GM19025 (cell line): ENCODE results near the gene ASAP2.
"Not testable (repeated sequence)": the region's sequence is repeated elsewhere in the genome, so short reads cannot be mapped to it uniquely, and the experiment has no call there.

ENCODE experiments used
- ATAC-seq: cut with Tn5 transposase; IDR thresholded peaks from one replicate; pipeline ENCODE4 v1.9.1; 2021; ENCODE audit warnings: mild to moderate bottlenecking, low read depth, moderate library complexity; ENCODE audit not compliant: unreplicated experiment

Gene ASAP2

DNA sequence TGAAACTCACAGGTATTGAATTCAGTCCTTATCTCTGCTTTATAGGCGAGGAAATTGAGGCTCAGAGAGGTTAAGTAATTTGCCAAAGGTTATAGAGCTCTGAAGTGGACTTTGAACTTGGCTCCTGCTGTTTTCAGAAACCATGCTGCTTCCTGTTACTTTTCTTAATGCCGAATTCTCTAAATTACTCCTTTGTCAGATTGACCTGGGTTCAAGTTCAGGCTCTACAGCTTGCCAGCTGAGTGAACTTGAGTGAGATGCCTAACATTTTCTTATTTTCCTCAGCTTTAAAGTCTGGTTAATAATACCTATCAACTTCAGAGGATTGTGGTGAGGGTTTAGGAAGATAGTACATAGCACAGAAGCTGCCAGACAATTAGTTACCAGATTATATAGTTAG lies 3.4 kb downstream of the ASAP2 start:
- ATAC-seq = no peak

DNA sequence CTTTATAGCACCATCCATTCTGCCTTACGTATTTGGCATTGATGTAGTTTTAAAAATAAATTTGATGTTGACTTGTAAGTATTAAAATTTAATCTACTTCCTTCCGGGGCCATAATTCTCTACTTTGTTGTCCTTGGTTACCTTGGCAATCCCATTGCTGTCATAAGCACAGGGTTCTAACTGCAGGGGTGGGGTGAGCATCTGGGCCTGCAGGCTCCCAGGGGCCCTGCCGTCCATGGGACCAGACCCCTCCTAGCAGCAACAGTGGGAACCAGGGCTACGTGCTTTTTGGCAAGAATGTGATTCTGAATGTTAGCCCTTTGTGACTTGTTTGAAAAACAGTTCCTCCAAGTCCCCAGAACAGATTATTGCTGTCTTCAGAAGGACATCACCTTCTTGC lies 4.9 kb downstream of the ASAP2 start:
- no peak for ATAC-seq

DNA sequence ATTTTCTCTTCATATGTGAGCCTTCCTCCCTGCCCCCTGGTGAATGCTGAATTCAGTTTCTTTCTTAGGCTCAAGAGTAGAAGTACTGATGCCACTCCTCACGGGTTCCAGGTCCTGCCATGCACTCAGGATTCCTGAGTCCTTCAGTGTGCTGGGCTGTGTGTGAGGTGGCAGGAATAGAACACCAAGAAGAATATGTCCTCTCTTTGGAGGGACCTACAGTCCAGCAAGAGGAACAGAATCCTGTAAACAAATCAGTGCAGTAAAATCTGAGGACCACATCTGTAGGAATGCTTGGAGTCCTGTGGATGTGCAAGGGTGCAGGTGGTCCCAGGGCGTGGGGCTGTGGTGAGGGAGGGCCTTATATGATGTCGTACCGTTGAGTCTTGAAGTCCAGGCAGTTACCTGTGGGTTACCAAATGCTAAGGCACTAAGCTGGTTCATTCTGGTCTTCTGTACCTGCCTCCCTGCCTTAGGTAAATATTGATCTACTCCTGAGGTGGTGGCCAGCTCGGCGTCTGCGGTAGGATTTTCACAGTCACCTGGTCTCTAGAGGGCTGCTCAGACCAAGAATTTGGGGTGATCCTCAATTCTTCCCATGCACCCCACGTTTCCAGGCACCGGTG lies 5.5 kb downstream of the ASAP2 start:
- no peak for ATAC-seq

DNA sequence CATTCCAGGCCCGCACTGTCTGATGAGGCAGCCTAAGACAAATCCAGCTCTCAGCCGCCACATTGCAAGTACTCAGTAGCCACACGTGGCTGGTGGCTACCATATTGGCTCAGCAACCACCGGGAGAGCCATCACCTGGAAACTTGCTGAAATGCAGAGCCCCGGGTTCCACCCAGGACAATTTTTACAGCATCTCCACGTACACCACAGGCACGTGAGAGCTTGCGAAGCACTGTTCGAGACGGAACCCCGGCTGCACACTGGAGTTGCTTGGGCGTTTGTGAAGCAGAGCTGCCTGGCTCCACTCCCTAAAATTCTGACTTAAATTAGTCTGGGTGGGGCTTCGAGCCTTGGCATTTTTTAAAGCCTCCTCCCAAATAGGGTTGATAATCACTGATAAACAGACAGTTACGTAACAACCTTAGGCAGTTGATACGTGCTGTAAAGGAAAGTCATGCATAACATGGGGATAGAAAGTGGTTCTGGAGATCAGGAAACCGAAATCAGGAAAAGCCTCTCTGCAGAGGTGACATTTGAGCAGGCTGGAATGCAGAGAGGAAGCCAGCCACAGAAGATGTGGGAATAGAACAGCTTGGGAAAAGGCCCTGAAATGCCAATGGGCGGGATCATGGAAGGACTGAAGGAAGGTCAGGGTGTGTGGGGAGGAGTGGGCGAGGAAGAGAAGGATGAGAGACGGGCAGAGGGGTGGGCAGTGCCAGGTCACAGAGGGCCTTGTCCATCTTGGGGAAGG lies 6.2 kb downstream of the ASAP2 start:
- no peak for ATAC-seq

DNA sequence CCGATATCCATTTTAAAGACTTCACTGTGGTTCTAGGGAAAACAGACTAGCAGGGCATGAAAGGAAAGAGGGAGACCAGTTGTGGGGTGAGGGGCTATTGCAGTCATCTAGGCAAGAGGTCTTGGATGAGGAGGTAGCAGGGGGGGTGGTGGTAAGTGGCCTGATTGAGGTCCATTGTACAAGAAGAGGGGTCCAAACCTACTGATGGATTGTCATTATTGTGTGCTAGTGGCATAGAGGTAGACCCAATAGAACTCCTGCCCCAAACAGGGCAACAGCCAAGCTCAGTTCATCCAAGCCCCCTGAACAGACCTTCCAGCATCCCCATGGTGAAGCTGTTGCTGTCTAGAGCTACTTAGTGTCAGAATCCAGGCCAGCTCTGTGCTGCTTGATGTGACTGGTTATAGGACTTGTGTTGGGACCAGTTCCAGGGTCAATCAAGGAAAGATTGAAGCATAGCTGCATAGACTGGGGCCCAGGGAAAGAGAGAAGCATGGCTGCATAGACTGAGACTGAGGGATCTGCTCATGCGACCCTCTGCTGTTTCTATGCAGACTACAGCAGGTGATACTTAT lies 7.0 kb downstream of the ASAP2 start:
- no peak for ATAC-seq

DNA sequence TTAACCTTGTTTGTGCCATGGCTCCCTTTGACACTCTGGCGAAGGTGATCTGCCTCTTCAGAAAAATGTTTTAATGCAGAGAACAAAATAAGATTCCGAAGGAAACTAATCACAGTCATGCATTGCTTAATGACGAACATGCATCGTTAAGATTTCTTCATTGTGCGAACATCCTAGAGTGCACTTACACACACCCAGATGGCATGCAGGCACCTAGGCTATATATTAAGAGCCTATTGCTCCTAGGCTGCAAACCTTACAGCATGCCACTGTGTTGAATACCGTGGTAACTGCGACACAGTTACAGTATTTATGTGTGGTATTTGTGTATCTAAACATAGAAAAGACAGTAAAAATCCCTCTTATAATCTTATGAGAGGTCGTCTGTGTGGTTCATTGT lies 8.3 kb downstream of the ASAP2 start:
- no peak for ATAC-seq

DNA sequence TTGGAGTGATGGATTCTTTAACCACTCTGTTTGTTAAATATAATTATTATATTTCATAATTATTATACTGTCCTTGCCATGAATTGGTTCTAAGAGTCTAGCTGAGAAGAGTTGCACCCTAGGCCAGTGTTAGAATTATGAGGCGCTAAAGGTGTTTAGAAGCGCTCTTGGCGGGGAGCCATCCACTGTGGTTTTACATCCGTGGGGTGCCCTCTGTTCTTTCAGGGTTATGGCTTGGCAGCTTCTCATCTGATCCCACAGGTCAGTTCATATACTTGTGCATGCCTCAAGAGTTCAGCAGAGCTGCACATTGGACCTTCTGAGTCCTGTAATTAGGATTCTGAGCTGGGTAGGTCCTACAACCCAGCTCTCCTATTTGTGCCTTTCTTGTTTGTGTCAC lies 9.1 kb downstream of the ASAP2 start:
- ATAC-seq = no peak

DNA sequence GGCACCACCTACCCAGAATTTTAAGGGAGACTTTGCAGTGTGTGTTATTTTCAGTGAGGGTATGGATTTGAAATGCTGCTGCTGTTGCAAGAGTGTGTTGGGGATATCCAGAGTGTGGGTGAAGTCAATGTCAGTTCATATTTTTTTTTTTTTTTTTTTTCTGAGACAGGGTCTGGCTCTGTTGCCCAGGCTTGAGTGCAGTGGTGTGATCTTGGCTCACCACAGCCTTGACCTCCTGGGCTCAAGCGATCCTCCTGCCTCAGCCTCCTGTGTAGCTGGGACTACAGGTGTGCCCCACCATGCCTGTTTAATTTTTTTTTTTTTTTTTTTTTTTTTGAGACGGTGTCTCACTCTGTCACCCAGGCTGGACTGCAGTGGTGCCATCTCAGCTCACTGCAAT lies 9.5 kb downstream of the ASAP2 start:
- not testable (repeated sequence) for ATAC-seq

DNA sequence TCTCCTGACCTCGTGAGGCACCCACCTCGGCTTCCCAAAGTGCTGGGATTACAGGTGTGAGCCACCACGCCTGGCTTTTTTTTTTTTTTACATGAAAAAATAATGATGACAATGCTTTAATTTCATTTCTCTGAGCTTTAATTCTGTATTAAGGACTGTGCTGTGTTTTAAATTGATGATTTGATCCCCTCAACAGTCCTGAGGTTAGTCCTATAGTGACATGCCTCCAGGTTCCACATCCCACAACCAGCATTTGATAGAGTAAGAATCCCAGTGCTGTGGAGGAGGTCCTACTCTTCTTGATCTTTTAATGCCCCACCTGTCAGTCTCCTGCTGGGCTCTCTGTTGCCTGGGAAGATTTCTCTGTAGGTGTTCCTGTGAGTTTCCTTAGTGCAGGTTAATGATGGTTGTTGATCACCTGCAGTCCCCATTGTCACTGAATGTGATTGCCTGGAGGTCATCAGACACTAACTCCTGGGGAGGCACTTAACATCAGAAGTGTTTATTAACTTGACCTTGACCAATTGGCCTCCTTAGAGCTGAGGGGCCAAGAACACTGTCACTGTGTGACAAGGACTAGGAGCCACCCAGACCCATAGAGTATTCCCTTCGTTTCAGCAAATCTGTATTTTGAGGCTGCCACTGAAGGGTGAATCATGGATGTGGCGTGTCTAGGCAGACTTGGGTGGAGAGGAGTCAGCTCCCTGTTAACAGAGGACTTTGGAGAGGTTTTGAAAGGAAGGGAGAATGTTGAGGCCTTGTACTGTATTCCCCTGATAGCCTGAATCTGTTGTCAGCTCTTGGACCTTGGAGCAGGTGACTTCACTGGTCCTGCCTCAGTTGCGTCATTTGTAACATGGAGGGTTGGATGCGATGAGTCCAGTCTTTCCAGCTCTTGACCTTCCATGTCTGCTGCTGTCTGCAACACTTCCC lies 11.5 kb downstream of the ASAP2 start:
- no peak for ATAC-seq

DNA sequence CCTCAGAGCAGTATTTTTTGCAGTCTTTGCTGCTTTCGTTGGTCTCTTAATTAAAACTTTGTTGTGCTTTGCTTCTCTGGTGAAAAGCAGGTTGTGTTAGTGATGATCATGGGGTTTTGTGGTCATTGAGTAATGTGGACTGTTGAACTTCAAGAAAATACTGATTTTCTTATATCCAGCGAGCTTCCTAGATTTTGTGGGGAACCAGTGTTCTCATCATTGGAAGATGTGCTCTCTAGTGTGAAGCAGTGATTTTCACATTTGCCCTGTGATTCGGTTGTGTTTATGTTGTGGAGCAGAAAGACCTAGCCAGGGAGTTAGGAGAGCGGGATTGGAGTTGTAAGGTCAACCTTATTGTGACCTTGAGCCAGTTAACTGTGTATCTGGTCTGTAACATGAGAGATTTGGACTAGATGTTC lies 12.4 kb downstream of the ASAP2 start:
- no peak for ATAC-seq

DNA sequence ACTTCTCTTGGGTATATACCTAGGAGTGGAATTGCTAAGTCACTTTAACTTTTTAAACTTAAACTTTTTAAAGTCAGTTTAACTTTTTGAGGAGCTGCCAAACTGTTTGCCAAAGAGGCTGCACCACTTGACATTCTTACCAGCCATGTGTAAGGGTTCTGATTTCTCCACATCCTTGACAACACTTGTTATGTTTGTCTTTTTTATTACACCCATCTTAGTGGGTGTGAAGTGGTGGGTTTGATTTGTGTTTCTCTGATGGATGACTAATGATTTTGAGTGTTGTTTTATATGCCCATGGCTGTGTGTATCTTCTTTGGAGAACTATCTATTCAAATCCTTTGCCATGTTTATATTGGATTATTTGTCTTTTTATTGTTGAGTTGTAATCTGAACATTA lies 13.6 kb downstream of the ASAP2 start:
- ATAC-seq = no peak

DNA sequence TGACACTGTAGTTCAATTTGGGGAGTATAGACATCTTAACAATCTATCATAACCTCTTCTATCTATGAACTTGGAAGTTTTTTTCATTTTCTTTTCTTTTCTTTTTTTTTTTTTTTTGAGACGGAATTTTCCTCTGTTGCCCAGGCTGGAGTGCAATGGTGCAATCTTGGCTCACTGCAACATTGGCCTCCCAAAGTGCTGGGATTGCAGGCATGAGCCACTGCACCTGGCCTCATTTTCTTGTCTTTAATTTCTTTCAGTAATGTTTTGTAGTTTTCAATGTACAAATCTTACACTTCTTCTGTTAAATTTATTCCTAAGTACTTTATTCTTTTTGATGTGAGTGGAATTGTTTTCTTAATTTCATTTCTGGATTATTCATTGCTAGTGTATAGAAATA lies 14.6 kb downstream of the ASAP2 start:
- no peak for ATAC-seq

DNA sequence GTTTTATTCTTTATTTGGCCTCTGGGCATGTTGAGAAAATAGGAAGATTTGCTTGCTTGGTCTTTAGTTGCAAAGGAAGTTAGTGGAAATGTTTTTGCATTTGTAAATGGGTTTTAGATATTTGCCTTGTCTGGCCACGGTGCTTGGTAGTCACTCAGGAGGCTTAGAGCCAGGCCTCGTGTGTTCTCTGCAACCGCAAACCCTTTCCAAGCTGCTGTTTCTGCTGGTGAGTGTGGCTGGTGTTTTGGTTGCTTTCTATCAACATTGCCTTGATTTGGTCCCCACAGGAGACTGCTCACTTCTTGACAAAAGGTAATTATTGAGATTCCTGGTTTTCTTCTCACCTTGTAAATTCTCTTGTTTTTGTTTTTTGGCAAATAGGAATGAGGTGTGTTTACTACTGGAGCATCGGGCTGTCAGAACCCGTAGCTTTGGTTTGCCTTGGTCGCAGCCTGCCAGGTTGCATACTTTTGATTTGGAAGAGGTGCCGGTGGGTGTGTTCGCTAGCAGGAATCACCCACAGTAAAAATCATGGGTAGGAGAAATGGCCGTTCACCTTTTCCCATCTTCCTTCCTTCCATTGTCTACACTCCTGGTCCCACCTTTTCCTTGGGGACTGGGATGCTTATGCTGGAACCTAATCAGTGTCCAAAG lies 15.8 kb downstream of the ASAP2 start:
- ATAC-seq = no peak

DNA sequence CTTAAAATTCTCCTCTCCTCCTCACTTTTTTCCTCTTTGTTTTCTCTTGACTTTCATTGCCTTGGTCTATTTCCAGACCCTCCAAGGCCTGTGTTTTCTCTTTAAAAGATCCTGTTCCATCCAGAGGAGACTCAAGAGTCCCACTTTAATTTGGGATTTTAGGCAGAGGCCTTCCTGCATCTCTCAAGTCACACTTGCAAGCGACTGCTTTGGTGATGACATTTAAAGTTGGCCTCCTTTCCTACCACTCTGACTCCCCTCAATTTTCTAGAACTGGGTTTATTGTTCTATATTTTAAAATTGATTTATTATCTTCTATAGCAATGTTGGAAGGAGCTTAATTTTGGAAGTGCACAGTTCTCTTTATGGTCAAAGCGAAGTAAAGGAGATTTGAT lies 16.3 kb downstream of the ASAP2 start:
- no peak for ATAC-seq

DNA sequence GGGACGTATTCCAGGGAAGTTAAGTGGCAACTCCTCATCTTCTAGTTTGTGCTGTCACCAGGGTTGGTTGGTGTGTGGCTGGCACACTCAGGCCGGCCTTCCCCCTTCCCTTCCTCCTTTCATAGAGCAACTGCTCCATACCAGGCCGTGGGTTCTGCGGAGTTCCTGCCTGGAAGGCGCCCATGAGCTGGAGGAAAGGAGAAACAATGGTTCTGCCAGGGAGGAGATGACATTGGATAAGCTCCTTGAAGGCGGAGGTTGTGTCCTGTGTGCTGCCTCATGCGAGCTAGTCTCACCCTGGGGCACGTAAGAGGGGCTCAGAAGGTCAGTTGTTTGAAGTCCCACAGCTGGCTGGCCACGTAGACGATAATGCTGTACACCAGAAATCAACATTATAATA lies 19.2 kb downstream of the ASAP2 start:
- no peak for ATAC-seq

DNA sequence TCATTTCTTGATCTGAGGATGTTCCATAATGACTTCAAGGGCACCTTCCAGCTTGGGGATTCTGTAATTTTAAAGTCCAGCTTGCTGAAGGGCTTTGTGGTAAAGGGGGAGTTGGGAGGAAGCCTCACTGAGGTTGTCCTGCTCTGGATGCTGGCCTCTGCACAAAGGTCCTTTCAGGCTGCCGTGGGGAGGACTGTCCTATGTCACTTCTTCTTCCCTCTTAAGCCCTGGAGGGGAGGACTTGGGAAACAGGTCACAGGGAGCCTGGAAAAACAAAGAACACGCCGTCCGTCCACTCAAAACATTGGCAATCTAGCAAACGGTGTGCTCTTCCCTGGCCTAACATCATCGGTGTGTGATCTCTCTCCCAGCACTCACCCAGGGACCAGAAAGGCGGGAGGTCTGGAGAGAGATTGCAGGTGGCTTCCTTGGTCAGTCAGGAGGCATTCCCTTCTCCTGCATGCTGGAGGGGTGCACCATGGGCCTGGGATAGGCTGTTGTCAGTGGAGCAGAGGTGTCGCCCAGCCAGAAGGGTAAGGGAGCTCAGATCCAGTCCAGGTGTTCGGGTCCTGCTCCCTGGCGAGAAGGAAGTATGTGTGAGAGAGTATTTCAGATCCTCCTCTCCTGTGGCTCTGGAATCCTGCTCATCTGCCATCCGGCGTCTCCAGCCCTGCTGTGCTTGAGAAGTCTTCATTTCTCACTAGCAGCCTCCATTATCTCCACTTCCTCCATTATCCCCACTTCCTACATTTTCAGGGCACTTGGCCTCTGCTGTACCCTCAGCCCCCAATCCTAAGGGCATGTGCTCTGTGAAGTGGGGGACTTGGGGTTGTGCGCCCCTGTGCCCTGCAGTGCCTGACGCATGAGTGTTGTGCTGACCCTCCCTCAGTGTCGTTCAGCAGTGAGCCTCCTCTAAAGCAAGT lies 20.1 kb downstream of the ASAP2 start:
- no peak for ATAC-seq

DNA sequence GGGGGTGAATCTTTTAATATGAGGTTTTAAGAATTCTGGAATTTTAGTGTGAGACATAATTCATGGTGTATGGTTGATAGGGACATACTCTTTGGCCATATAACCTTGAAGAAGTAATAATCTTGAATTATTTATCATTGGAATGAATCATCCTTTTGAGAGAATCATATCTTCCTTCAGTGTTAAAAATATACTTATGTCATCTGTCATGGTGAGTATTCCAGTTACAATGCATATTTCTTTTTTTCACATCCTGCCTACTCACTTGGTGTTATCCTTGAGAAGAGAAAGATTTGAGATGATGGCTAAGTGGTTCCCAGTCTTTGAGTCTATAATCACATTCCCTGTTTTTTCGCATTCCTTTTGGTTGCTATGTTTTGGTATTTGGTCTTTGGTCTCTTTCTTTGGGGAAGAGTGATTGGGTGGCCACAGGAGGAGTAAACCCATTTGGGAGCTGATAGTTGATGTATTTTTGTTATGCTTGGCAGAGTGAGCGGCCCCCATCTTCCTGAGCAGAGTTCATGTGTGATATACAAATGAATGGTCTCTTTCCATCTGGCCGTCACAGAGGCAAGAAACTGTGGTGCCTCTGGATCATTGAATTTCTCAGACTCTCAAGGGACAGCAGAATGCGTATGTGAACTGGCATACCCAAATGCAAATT lies 21.6 kb downstream of the ASAP2 start:
- no peak for ATAC-seq

DNA sequence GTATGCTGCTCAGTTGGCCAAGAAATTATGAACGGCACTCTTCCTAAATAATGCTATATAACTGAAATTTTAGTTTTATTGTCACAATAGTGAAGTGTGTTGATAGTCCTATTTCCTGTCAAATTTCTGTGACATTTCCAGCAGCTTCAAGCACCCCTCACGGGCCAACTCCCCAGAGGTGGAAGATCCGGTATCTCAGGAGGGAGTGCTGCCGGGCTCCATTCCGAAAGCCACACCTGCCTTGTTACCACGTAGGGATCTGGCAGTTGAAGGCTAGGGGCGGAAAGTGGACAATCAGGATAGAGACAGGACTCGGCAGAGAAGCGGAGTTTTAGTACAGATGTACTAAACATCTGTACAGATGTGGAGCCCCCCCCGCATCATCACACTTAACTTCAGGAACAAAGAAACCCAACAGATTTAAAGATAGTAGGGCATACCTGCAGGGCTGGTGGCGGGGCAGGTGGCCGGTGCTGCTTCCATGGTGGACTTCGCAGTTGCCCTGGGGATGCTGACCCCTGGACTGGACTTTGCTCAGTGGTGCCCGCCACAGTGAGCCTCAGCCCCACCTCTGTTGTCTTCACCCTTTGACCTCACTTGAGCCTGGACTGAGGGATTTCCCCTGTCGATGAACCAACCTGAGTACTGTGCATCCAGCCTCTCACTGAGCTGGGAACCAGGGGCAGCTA lies 22.3 kb downstream of the ASAP2 start:
- ATAC-seq = no peak
